Thoracic aorta (tissue), 2 donors: Measurements from ENCODE around the gene ZKSCAN7. TPM values are rescaled to one million over a fixed set of nuclear protein-coding genes. Genes with fewer than 3 reads are reported as not detected.
A peak's percentile ranks its signal among the peaks of the same experiment; 100 is the strongest.

Source experiments
- ATAC-seq: fragments of 150-250 bp; one replicate; pipeline ENCODE4 v1.8.0; 2017; ENCODE audit warnings: low read depth; ENCODE audit not compliant: insufficient number of reproducible peaks, low FRiP score
- DNase-seq: peaks from one replicate; pipeline ENCODE4 v3.0.0-alpha.2; 2020; ENCODE audit warnings: low spot score
- H3K27ac ChIP-seq, 2 donors: fragments of 200-600 bp; sonication (generic); 1 replicate in 1 of 2; 2 replicates in 1 of 2; pipeline ENCODE4 v1.5.1; 2016; ENCODE audit warnings: mild to moderate bottlenecking in 2 of 2, moderate library complexity in 2 of 2
- H3K27me3 ChIP-seq: fragments of 200-600 bp; sonication (generic); replicated peaks from 2 replicates; pipeline ENCODE4 v1.6.0; 2016; ENCODE audit warnings: mild to moderate bottlenecking; ENCODE audit not compliant: insufficient read depth
- H3K36me3 ChIP-seq: fragments of 200-600 bp; sonication (generic); one replicate; pipeline ENCODE4 v1.5.1; 2016
- H3K4me1 ChIP-seq, 2 donors: fragments of 200-600 bp; sonication (generic); 1 replicate in 1 of 2; 2 replicates in 1 of 2; pipeline versions ENCODE4 v1.5.1 to v1.6.0; 2016; ENCODE audit warnings: low read depth in 2 of 2, mild to moderate bottlenecking in 1 of 2; ENCODE audit not compliant: control insufficient read depth in 1 of 2
- H3K4me3 ChIP-seq: fragments of 200-600 bp; sonication (generic); 2 replicates; pipeline ENCODE4 v1.5.1; 2016; ENCODE audit warnings: mild to moderate bottlenecking
- H3K9me3 ChIP-seq: fragments of 200-600 bp; sonication (generic); 2 replicates; pipeline ENCODE4 v1.5.1; 2016
- CTCF ChIP-seq: fragments of 200-600 bp; sonication (generic); IDR thresholded peaks from one replicate; pipeline ENCODE4 v1.5.1; 2019; ENCODE audit warnings: antibody characterized with exemption
- total RNA-seq, 2 donors: library from RNA; depleted of rRNA; stranded (reverse); fragments of >200 nt; gene quantifications; one replicate each; pipeline versions ENCODE4 v1.1.0 to v1.2.3, GENCODE V29; 2016

Gene ZKSCAN7
- total RNA-seq, 2 donors from 2014 or later: 2.5 to 5.4 TPM

- DNase-seq: no peak
- Histone ChIP-seq H3K27ac (peak overlapping the region in 1 of 2 donors; percentile 79), H3K4me1 (peaks cover 5 to 16% of the 10 kb centered on the region in 2 donors), H3K36me3 (no peaks in the 10 kb centered on the region), H3K9me3 (no peaks in the 10 kb centered on the region), H3K27me3 (no peaks in the 10 kb centered on the region), H3K4me3 (peak overlapping the region; percentile 67)
- no peak for TF ChIP-seq CTCF
- no peak for ATAC-seq
Measured at GRCh38 chr3:44555723-44556122, 730 bp downstream of the ZKSCAN7 start.

- DNase-seq (no peak), ATAC-seq (no peak)
- Histone ChIP-seq H3K4me1 (peaks cover 5 to 16% of the 10 kb centered on the region in 2 donors), H3K36me3 (peaks cover 13% of the 10 kb centered on the region), H3K9me3 (no peaks in the 10 kb centered on the region), H3K27me3 (no peaks in the 10 kb centered on the region), H3K27ac (no peak overlapping the region), H3K4me3 (no peak overlapping the region)
- TF ChIP-seq CTCF: no peak
Measured at GRCh38 chr3:44557074-44557473, 2.1 kb downstream of the ZKSCAN7 start.

GRCh38 chr3:44561076-44561475, 6.1 kb downstream of the ZKSCAN7 start:
- Histone ChIP-seq H3K4me3 (no peak overlapping the region), H3K27me3 (no peaks in the 10 kb centered on the region), H3K36me3 (peaks cover 32% of the 10 kb centered on the region), H3K4me1 (peaks cover under 1 to 3% of the 10 kb centered on the region in 2 donors), H3K27ac (no peak overlapping the region), H3K9me3 (peaks cover 6% of the 10 kb centered on the region)
- no peak for TF ChIP-seq CTCF
- DNase-seq (no peak), ATAC-seq (no peak)

- Histone ChIP-seq H3K9me3 (peaks cover 6% of the 10 kb centered on the region), H3K4me1 (no peaks in the 10 kb centered on the region), H3K27ac (no peak overlapping the region), H3K36me3 (peaks cover 32% of the 10 kb centered on the region), H3K4me3 (no peak overlapping the region), H3K27me3 (no peaks in the 10 kb centered on the region)
- no peak for TF ChIP-seq CTCF
- DNase-seq (no peak), ATAC-seq (no peak)
Measured at GRCh38 chr3:44562147-44562546, 7.2 kb downstream of the ZKSCAN7 start.

GRCh38 chr3:44568561-44568960, 13.6 kb downstream of the ZKSCAN7 start:
- Histone ChIP-seq H3K36me3 (peaks cover 48% of the 10 kb centered on the region), H3K4me1 (no peaks in the 10 kb centered on the region), H3K9me3 (peaks cover 36% of the 10 kb centered on the region), H3K27ac (no peak overlapping the region), H3K4me3 (no peak overlapping the region), H3K27me3 (no peaks in the 10 kb centered on the region)
- no peak for DNase-seq
- no peak for ATAC-seq
- TF ChIP-seq CTCF: no peak
